NT2/D1 (cell line): ENCODE results near the gene PPP1R1B.

Experiments
- SUZ12 ChIP-seq: IDR thresholded peaks from 2 replicates; pipeline ENCODE4 v1.6.1; 2011; ENCODE audit not compliant: insufficient read length, insufficient read depth; ENCODE audit errors: extremely low read depth
- YY1 ChIP-seq: IDR thresholded peaks from 2 replicates; pipeline ENCODE4 v1.6.1; 2011; ENCODE audit not compliant: insufficient read length, insufficient read depth
- ZNF274 ChIP-seq: IDR thresholded peaks from 2 replicates; pipeline ENCODE4 v1.6.1; 2011; ENCODE audit warnings: mild to moderate bottlenecking, low read depth, low read length

DNA sequence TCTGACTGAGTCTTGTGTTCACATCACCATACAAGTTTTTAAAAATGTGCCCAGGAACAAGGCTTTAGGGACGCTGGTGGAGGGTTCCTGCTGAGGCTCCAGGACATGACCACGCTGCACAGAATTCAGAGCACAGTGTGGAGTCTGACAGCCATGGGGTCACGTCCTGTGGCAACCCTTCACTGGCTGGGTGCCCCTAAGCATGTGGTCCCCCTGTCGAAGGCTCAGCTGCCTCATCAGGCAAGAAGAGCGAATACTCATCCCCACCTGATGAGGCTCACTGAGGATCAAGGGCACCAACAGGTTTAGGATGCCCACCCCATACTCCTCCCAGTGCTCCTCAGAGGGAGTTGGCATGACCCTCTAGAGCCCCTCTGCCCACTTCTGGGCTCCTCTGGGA is 47.4 kb downstream of the PPP1R1B start:
- TF ChIP-seq YY1 (no peak), ZNF274 (no peak), SUZ12 (no peak)
